GM12874 (cell line): ENCODE measurements around the gene DDAH1.

ENCODE experiments used
- CTCF ChIP-seq: IDR thresholded peaks from 2 replicates; pipeline ENCODE4 v1.5.1; 2011; ENCODE audit warnings: low read depth, mild to moderate bottlenecking, control low read depth, low read length, moderate library complexity; ENCODE audit not compliant: insufficient read depth

Gene DDAH1

GRCh38 chr1:85363092-85363491 lies 101.9 kb downstream of the DDAH1 start:
- TF ChIP-seq CTCF, result no peak

- no peak for TF ChIP-seq CTCF
These were observed 103.2 kb downstream of the DDAH1 start for GRCh38 chr1:85361606-85362296.

- TF ChIP-seq CTCF, result no peak
These were observed 104.0 kb downstream of the DDAH1 start for GRCh38 chr1:85360730-85361493.

- TF ChIP-seq CTCF, result no peak
These were observed 104.9 kb downstream of the DDAH1 start for GRCh38 chr1:85359874-85360721.

GRCh38 chr1:85358702-85359438 lies 106.1 kb downstream of the DDAH1 start:
- no peak for TF ChIP-seq CTCF

- TF ChIP-seq CTCF, result no peak
These were observed 107.1 kb downstream of the DDAH1 start for GRCh38 chr1:85357817-85358216.

GRCh38 chr1:85356130-85356529 lies 108.8 kb downstream of the DDAH1 start:
- no peak for TF ChIP-seq CTCF
